ENCODE data around the gene FLNB.

FLNB gene

DNA sequence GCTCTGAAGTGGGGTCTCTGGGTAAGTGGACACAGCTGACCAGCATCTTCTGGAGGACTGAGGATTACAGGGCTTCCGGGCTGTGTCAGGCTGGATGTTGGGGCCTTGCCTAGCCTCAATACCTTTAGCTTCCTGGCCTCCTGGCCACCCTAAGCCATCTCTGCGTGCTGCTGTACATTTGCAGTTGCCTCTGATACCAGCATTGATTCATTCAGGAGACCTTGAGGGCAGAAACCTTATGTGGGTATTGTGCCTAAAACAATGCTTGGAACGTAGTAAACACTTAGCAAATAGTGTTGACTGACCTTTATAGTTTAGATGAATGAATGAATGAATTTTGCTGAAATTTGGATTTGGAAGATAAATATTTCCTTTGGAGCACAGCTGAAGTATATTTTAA is 97.0 kb downstream of the FLNB start:
- no peak for DNase-seq (ENCODE audit: low read depth)
- no peak overlapping the region for H3K4me3 ChIP-seq (ENCODE audit: low read depth, low read length)
- TF ChIP-seq, protein P1, sequence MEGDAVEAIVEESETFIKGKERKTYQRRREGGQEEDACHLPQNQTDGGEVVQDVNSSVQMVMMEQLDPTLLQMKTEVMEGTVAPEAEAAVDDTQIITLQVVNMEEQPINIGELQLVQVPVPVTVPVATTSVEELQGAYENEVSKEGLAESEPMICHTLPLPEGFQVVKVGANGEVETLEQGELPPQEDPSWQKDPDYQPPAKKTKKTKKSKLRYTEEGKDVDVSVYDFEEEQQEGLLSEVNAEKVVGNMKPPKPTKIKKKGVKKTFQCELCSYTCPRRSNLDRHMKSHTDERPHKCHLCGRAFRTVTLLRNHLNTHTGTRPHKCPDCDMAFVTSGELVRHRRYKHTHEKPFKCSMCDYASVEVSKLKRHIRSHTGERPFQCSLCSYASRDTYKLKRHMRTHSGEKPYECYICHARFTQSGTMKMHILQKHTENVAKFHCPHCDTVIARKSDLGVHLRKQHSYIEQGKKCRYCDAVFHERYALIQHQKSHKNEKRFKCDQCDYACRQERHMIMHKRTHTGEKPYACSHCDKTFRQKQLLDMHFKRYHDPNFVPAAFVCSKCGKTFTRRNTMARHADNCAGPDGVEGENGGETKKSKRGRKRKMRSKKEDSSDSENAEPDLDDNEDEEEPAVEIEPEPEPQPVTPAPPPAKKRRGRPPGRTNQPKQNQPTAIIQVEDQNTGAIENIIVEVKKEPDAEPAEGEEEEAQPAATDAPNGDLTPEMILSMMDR (IDR thresholded peaks at IDR 0.05; ENCODE audit: insufficient read depth, low read depth, low read length, missing control alignments), result no peak

DNA sequence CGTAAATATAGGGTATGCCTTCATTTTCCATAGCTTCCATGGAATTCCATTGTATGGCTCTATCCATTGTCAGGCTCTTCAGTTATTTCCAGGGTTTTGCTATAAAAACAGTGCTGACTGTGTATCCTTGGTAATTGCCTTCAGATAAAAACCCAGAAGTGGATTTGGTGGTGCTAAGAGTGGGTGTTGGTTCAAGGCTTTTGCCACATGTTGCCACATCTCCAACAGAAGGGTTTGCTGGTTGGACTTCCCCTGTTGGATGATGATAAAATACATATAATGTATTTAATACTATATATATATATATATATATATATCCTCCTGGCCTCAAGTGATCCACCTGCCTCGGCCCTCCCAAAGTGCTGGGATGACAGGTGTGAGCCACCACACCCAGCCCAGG is 97.8 kb downstream of the FLNB start:
- TF ChIP-seq, protein P1 (IDR thresholded peaks at IDR 0.05; ENCODE audit: insufficient read depth, low read depth, low read length, missing control alignments), result no peak
- H3K4me3 ChIP-seq (ENCODE audit: low read depth, low read length), result no peak overlapping the region
- no peak for DNase-seq (ENCODE audit: low read depth)

DNA sequence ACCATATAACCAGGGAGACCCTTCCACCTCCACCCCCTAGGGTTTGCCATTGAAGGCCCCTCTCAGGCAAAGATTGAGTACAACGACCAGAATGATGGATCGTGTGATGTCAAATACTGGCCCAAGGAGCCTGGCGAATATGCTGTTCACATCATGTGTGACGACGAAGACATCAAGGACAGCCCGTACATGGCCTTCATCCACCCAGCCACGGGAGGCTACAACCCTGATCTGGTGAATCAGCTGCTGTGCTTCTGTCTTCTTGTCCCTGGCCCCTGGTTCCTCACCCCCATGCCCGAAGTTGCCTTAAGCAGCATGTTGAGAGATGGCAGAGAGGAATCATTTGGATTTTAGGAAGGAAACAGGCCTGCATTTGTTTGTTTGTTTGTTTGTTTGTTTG is 98.4 kb downstream of the FLNB start:
- DNase-seq (ENCODE audit: low read depth), result no peak
- TF ChIP-seq, protein P1 (IDR thresholded peaks at IDR 0.05; ENCODE audit: insufficient read depth, low read depth, low read length, missing control alignments), result no peak
- no peak overlapping the region for H3K4me3 ChIP-seq (ENCODE audit: low read depth, low read length)

DNA sequence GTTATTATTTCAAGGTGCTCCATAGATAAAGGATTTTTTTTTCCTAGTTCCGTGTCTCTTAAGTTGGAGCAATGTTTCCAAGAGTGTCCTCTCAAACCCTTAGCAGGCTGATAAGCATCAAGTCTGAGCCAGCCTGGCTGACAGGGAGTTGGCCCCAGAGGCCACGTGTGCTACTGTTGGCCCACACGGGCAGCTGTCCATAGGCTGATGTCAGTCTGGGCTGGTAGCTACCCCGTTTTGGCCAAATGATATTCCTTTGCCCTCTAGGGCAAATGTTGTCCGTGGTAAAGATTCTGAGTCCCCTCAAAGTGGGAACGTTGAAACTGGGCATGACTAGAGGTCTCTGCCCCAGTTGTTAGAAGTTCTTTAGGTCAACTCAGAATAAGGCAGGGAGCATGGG is 99.4 kb downstream of the FLNB start:
- DNase-seq (ENCODE audit: low read depth), result no peak
- no peak overlapping the region for H3K4me3 ChIP-seq (ENCODE audit: low read depth, low read length)
- TF ChIP-seq, protein P1 (IDR thresholded peaks at IDR 0.05; ENCODE audit: insufficient read depth, low read depth, low read length, missing control alignments), result no peak

DNA sequence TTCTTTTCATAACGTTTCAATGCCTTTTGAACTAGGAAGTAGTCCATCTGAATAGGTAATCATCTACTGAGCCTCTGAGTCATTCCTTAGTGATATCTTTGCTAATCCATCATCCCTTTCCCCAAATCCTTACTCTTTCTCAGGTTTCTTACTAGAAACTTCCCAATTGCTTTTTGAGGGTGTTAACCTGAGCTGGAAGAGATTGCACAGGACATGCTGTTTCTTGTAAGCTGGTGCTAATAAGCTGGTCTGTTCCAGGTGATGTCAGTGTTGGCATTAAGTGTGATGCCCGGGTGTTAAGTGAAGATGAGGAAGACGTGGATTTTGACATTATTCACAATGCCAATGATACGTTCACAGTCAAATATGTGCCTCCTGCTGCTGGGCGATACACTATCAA is 101.5 kb downstream of the FLNB start:
- DNase-seq (ENCODE audit: low read depth), result no peak
- H3K4me3 ChIP-seq (ENCODE audit: low read depth, low read length), result no peak overlapping the region
- TF ChIP-seq, protein P1 (IDR thresholded peaks at IDR 0.05; ENCODE audit: insufficient read depth, low read depth, low read length, missing control alignments), result no peak

DNA sequence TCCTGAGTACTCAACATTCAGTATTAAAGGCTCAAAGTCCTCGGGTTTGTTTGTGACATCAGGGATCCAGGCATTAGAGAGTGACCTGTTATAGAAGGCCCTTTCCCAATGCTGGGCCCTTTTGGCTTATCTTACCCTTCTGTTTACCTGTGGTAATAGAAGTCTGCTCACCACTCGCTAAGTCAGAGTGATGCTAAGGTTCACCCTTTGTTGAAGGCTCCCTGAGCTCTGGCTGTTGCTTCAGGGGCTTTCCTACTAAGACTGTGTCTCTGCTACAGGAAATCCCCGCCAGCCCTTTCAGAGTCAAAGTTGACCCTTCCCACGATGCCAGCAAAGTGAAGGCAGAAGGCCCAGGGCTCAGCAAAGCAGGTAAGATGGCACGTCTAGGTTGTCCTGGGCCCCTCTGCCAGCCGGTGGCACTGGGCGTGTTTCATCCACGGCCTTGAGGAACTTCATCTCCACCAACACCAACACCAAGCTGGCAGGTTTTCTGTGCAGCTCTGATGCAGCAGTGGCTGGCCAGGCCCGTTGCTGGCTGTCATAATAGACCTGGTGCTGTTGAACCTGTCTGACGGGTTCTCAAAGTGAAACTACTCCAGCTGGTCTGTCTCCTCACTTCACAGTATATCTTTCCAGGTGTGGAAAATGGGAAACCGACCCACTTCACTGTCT is 103.4 kb downstream of the FLNB start:
- DNase-seq (ENCODE audit: low read depth), result peak; percentile 77
- TF ChIP-seq, protein P1 (IDR thresholded peaks at IDR 0.05; ENCODE audit: insufficient read depth, low read depth, low read length, missing control alignments), result no peak

DNA sequence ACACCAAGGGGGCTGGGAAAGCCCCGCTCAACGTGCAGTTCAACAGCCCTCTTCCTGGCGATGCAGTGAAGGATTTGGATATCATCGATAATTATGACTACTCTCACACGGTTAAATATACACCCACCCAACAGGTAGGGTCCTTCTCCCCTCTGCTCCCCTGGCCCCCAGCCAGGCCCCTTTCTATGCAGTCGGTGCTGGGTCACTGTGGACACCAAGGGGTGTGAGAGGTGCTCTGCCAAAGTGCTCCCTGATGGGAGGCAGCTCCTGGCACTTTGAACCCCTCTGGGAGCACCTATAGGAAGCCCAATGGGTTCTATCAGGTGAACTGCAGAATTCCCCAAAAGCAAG is 103.9 kb downstream of the FLNB start:
- peak overlapping the region; percentile 13 for H3K4me3 ChIP-seq (ENCODE audit: low read depth, low read length)
- TF ChIP-seq, protein P1 (IDR thresholded peaks at IDR 0.05; ENCODE audit: insufficient read depth, low read depth, low read length, missing control alignments), result no peak
- no peak for DNase-seq (ENCODE audit: low read depth)

More for the DNA sequence above, 103.4 kb downstream of the FLNB start:
- peak overlapping the region; percentile 13 for H3K4me3 ChIP-seq (ENCODE audit: low read depth, low read length)
